GM04503 (cell line): ENCODE results near the gene B4GALT6.

ENCODE experiments used
- DNase-seq: peaks from one replicate; pipeline ENCODE4 v3.0.0-alpha.2; 2012; ENCODE audit warnings: low read depth

Gene B4GALT6

GRCh38 chr18:31633392-31634330, 50.7 kb downstream of the B4GALT6 start:
- no peak for DNase-seq

- DNase-seq = no peak
Observed at GRCh38 chr18:31632356-31632755, 52.0 kb downstream of the B4GALT6 start.

GRCh38 chr18:31631526-31631925, 52.9 kb downstream of the B4GALT6 start:
- no peak for DNase-seq

DNA sequence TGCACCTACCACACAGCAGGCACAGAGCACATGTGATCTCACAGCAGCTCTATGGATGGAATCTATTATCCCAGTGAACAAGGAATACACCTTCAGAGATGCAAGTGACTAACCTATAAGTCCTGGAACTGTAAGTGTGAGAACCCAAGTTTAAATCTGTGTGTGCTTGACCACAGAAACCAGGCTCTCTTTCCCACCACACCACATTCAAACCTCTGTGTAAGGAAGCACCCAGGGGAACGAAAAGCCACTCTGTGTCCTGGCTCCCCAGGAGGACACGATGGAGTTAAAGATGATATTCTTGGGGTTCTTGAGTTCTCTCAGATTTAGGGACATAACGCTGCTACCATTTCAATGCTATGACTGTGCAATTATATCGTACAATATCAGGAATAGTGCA, 53.8 kb downstream of the B4GALT6 start:
- no peak for DNase-seq

- DNase-seq = no peak
Observed at GRCh38 chr18:31626409-31626808, 58.0 kb downstream of the B4GALT6 start.

- DNase-seq = no peak
Observed at GRCh38 chr18:31624892-31625640, 59.3 kb downstream of the B4GALT6 start.

- DNase-seq = no peak
Observed at GRCh38 chr18:31619291-31619690, 65.1 kb downstream of the B4GALT6 start.

- no peak for DNase-seq
Observed at GRCh38 chr18:31618801-31619200, 65.6 kb downstream of the B4GALT6 start.

DNA sequence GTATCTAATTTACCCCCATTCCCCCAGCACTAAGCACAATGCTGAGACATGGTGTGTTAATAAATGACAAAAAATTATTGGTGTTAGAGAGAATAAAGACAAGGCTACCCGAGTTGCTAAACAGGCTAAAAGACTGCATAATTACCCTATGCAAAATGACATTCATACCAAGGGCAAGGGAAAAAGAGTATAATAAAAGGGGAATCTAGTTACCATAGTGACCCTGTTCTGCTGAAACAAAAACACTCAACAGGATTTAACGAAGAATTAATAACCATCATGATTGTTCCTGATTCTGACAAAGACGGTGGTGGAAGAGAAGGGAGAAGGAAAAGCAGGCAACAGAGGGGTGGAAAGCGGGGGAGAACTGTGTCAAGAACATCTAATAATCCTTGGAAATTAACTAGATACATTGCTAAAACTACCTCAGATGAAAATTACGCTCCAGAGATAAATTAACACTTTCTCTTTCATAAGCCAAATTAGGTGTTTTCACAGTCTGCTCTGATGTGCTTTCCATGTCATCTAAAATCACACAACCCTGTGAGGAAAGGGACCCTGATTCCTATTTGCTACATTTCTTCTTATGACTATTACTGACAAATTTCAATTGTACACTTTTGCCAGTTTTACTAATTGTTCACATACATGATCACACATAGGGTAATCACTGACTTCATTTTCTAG, 67.2 kb downstream of the B4GALT6 start:
- no peak for DNase-seq

DNA sequence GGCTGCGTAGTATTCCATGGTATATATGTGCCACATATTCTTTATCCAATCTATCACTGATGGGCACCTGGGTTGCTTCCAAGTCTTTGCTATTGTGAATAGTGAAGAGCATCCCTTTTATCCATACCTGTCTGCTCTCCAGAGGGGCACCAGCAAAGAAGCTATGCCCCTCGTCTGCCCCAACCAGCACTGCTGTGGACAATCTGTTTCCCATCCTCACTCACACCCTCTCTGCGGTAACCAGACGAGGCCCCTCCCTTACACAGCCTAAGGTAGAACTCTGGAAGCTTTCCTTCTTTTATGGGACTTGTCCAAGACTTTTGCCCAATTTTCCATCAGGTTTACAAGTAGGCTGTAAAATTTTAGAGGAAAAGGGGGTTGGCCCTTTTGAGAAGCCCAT, 67.8 kb downstream of the B4GALT6 start:
- no peak for DNase-seq

GRCh38 chr18:31614044-31614443, 70.3 kb downstream of the B4GALT6 start:
- no peak for DNase-seq

DNA sequence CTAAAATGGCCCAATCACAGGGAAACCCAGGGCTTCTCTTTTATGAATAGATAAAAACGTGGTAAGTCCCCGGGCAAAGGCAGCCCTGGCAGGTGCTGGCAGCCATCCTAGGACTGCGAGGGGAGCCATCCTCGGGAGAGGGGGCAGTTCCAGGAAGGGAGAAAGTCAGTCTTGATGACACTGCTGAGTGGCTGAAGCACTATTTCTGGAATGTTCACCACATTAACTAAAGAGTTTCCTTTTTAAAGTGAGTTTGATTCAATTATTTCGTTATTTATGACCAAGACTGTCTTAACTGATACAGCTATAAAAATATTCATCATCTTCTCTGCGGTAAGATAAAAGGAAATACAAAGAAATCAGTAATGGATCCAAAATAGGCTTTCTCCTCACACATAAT, 72.3 kb downstream of the B4GALT6 start:
- DNase-seq = no peak

DNA sequence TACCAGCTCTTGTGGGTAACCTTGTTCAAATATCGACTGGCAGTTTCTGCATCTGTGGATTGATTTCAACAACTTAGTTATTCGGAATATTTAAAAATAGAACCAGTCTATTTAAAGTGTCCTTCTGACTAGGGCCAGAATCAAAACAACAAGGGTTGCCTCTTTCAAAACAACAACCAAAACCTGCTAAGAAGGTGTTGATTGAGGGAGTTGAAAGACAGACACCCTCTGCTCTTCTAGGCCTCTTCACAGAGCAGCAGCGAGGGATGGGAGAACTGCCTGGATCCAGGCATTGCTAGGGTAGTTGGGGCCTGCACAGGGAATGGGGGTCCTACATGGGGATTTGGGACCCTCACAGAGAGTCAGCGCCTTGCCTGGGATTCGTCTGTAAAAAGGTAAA, 72.9 kb downstream of the B4GALT6 start:
- no peak for DNase-seq

- DNase-seq = no peak
Observed at GRCh38 chr18:31610286-31611205, 73.8 kb downstream of the B4GALT6 start.

DNA sequence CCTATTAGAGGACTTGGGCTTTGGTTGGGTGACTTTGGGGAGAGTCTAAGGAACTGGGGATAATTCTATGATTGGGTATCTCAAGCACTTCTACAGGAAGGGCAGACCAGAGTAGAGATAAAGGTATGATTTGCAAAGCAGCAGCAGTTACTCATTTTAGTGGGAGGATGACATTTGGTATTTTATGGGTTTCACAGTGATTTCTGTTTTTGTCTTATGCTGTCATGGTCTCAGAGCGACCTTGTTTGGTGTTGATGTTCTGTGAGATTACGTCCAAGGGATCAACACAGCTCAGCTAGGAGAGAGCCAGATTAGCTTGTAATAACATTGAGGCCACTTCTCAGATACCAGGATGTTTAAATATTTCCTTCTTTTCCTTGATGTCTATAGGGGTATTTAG, 74.5 kb downstream of the B4GALT6 start:
- DNase-seq = no peak

GRCh38 chr18:31607384-31607783, 77.0 kb downstream of the B4GALT6 start:
- no peak for DNase-seq

- no peak for DNase-seq
Observed at GRCh38 chr18:31606265-31606664, 78.1 kb downstream of the B4GALT6 start.

DNA sequence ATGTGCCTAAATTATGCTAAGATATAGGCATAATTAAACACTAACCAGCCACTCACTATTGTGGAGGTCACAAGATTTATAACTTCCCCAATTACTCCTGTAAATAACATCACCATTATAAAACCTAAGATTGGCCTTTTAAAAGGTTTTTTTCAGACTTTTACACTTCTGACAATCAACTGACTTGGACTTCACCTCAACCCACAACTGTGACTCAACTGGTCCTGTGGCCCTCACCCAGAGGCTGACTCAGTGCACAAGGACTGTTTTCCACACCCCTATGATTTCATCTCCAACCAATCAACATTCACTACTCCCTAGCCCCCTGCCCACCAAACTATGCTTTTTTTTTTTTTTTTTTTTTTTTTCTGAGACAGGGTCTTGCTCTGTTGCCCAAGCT, 81.1 kb downstream of the B4GALT6 start:
- DNase-seq = no peak

DNA sequence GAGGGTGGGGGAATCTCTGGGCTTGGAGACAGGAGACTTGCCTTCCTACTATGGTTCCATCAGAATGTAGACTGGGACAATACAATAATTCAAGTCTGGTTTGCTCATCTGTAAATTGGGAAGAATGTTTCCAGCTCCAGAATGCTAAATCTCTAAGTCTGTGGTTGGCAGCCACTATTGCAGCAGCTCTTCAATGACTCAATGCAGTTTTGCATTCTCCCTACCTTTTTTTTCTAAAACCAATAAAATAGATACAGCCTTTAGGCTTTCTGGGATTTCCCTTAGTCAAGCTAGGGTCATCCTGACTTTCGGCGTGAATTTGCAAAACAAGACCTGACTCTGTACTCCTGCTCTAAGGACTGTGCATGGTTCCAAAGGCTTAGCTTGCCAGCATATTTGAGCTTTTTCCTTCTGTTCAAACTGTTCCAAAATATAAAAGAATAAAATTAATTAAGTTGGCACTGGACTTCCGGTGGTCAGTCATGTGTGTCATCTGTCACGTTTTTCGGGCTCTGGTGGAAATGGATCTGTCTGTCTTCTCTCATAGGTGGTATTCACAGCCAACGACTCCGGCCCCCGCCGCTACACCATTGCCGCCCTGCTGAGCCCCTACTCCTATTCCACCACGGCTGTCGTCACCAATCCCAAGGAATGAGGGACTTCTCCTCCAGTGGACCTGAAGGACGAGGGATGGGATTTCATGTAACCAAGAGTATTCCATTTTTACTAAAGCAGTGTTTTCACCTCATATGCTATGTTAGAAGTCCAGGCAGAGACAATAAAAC, 86.2 kb downstream of the B4GALT6 start:
- peak; percentile 6 for DNase-seq

DNA sequence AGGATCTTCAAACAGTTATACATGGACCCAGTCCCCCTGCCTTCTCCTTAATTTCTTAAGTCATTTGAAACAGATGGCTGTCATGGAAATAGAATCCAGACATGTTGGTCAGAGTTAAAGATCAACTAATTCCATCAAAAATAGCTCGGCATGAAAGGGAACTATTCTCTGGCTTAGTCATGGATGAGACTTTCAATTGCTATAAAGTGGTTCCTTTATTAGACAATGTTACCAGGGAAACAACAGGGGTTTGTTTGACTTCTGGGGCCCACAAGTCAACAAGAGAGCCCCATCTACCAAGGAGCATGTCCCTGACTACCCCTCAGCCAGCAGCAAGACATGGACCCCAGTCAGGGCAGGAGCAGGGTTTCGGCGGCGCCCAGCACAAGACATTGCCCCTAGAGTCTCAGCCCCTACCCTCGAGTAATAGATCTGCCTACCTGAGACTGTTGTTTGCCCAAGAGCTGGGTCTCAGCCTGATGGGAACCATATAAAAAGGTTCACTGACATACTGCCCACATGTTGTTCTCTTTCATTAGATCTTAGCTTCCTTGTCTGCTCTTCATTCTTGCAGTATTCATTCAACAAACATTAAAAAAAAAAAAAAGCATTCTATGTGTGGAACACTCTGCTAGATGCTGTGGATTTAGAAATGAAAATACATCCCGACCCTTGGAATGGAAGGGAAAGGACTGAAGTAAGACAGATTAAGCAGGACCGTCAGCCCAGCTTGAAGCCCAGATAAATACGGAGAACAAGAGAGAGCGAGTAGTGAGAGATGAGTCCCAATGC, 88.1 kb downstream of the B4GALT6 start:
- peak; percentile 42 for DNase-seq
